ENCODE data around the gene STAU1. TPM values are rescaled to one million over a fixed set of nuclear protein-coding genes. Genes with fewer than 3 reads are reported as not detected.

STAU1 gene
- total and polyA plus RNA-seq, 2 of the 13 experiments (the other 11 are each of a cell fraction or from before 2014, with no cell fraction given), result 119 to 133 TPM

DNA sequence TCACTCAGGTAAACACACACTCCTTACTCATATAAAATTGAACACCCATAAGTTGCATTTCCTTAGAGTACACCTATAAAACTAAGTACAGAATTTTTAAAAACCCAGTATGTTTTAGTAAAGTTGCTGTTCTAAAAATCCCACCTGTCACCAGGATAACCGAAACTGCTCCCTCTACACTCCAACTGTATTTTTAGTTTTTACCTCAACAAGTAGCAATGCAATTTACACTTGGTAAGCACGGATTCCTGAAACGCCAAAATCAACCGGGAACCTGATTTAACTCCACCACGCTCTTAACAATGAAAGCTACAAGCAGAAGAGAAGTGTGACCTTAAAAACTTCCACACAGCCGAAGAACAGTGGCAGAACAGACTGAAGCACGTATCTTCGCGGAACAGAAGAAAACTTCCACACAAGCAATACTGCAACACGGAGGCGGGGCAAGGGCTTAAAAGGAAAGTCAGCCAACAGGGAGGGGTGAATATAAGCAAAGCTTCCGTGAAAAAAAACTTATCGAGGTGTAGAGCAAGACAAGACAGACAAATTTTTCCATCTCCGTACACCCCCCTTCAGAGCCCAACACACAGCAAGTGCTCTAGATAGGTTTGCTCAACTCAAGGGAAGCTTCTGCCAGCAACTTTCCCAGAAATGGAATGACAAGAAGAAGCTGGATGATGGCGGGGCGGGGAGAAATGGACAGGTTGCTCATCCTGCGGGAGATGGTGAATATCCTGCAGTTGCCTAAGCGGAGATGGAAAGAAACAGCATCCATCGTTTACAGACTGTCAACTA lies 1.4 kb downstream of the STAU1 start (continued):
- no peak for TF ChIP-seq ZNF10 (CRISPR knock-in tag; IDR thresholded peaks at IDR 0.05; ENCODE audit: borderline replicate concordance, low read depth)
- no peak for TF ChIP-seq PHF21A (CRISPR knock-in tag; IDR thresholded peaks at IDR 0.05)
- peak; percentile 63; the same call in 1 of the 2 replicates for TF ChIP-seq SRF (IDR thresholded peaks at IDR 0.05; ENCODE audit: low read depth, low read length)
- TF ChIP-seq PHF5A (CRISPR knock-in tag; IDR thresholded peaks at IDR 0.05; ENCODE audit: low read depth, unreplicated experiment), result no peak
- TF ChIP-seq WIZ (CRISPR knock-in tag; IDR thresholded peaks at IDR 0.05), result no peak
- TF ChIP-seq SMARCC2 (IDR thresholded peaks at IDR 0.05), result no peak
- no peak for TF ChIP-seq BCL6 (CRISPR knock-in tag; IDR thresholded peaks at IDR 0.05)
- TF ChIP-seq ZNF850 (CRISPR knock-in tag; conservative IDR thresholded peaks at IDR 0.05), result no peak
- TF ChIP-seq, protein P1, sequence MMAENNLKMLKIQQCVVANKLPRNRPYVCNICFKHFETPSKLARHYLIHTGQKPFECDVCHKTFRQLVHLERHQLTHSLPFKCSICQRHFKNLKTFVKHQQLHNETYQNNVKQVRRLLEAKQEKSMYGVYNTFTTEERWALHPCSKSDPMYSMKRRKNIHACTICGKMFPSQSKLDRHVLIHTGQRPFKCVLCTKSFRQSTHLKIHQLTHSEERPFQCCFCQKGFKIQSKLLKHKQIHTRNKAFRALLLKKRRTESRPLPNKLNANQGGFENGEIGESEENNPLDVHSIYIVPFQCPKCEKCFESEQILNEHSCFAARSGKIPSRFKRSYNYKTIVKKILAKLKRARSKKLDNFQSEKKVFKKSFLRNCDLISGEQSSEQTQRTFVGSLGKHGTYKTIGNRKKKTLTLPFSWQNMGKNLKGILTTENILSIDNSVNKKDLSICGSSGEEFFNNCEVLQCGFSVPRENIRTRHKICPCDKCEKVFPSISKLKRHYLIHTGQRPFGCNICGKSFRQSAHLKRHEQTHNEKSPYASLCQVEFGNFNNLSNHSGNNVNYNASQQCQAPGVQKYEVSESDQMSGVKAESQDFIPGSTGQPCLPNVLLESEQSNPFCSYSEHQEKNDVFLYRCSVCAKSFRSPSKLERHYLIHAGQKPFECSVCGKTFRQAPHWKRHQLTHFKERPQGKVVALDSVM (CRISPR knock-in tag; IDR thresholded peaks at IDR 0.05), result peak; percentile 48; the same call in 1 of the 2 replicates
- TF ChIP-seq ZBTB42 (CRISPR knock-in tag; IDR thresholded peaks at IDR 0.05), result no peak
- no peak for TF ChIP-seq ZBTB1 (CRISPR knock-in tag; IDR thresholded peaks at IDR 0.05; ENCODE audit: borderline replicate concordance)
- no peak for TF ChIP-seq JDP2 (CRISPR knock-in tag; IDR thresholded peaks at IDR 0.05; ENCODE audit: borderline replicate concordance)
- TF ChIP-seq, protein P2, sequence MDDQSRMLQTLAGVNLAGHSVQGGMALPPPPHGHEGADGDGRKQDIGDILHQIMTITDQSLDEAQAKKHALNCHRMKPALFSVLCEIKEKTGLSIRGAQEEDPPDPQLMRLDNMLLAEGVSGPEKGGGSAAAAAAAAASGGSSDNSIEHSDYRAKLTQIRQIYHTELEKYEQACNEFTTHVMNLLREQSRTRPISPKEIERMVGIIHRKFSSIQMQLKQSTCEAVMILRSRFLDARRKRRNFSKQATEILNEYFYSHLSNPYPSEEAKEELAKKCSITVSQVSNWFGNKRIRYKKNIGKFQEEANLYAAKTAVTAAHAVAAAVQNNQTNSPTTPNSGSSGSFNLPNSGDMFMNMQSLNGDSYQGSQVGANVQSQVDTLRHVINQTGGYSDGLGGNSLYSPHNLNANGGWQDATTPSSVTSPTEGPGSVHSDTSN (CRISPR knock-in tag; IDR thresholded peaks at IDR 0.05; ENCODE audit: borderline replicate concordance), result no peak
- peak; percentile 21; the same call in 1 of the 2 replicates for TF ChIP-seq ZNF317 (CRISPR knock-in tag; IDR thresholded peaks at IDR 0.05)
- no peak for TF ChIP-seq MEIS2 (CRISPR knock-in tag; IDR thresholded peaks at IDR 0.05)
- TF ChIP-seq ZSCAN22 (CRISPR knock-in tag; IDR thresholded peaks at IDR 0.05), result no peak
- TF ChIP-seq, protein P3, sequence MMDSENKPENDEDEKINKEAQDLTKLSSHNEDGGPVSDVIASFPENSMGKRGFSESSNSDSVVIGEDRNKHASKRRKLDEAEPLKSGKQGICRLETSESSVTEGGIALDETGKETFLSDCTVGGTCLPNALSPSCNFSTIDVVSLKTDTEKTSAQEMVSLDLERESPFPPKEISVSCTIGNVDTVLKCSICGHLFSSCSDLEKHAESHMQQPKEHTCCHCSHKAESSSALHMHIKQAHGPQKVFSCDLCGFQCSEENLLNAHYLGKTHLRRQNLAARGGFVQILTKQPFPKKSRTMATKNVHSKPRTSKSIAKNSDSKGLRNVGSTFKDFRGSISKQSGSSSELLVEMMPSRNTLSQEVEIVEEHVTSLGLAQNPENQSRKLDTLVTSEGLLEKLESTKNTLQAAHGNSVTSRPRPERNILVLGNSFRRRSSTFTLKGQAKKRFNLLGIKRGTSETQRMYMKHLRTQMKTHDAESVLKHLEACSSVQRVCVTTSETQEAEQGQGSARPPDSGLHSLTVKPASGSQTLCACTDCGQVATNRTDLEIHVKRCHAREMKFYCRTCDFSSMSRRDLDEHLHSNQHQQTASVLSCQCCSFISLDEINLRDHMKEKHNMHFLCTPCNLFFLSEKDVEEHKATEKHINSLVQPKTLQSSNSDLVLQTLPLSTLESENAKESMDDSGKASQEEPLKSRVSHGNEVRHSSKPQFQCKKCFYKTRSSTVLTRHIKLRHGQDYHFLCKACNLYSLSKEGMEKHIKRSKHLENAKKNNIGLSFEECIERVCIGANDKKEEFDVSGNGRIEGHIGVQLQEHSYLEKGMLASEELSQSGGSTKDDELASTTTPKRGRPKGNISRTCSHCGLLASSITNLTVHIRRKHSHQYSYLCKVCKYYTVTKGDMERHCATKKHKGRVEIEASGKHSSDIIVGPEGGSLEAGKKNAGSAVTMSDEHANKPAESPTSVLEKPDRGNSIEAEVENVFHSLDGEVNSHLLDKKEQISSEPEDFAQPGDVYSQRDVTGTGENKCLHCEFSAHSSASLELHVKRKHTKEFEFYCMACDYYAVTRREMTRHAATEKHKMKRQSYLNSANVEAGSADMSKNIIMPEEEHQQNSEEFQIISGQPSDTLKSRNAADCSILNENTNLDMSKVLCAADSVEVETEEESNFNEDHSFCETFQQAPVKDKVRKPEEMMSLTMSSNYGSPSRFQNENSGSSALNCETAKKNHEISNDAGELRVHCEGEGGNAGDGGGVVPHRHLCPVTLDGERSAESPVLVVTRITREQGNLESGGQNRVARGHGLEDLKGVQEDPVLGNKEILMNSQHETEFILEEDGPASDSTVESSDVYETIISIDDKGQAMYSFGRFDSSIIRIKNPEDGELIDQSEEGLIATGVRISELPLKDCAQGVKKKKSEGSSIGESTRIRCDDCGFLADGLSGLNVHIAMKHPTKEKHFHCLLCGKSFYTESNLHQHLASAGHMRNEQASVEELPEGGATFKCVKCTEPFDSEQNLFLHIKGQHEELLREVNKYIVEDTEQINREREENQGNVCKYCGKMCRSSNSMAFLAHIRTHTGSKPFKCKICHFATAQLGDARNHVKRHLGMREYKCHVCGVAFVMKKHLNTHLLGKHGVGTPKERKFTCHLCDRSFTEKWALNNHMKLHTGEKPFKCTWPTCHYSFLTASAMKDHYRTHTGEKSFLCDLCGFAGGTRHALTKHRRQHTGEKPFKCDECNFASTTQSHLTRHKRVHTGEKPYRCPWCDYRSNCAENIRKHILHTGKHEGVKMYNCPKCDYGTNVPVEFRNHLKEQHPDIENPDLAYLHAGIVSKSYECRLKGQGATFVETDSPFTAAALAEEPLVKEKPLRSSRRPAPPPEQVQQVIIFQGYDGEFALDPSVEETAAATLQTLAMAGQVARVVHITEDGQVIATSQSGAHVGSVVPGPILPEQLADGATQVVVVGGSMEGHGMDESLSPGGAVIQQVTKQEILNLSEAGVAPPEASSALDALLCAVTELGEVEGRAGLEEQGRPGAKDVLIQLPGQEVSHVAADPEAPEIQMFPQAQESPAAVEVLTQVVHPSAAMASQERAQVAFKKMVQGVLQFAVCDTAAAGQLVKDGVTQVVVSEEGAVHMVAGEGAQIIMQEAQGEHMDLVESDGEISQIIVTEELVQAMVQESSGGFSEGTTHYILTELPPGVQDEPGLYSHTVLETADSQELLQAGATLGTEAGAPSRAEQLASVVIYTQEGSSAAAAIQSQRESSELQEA (CRISPR knock-in tag; IDR thresholded peaks at IDR 0.05; ENCODE audit: not compliant biosample characterization), result no peak
- no peak for TF ChIP-seq ZNF556 (CRISPR knock-in tag; IDR thresholded peaks at IDR 0.05; ENCODE audit: borderline replicate concordance)
